Testis (tissue), 3 donors: ENCODE results near the gene GRAPL. TPM values are rescaled to one million over a fixed set of nuclear protein-coding genes. Genes with fewer than 3 reads are reported as not detected.
"Not testable (repeated sequence)": the region's sequence is repeated elsewhere in the genome, so short reads cannot be mapped to it uniquely, and the experiment has no call there.

Experiments used
- DNase-seq: peaks from one replicate; pipeline ENCODE4 v3.0.0-alpha.2; 2019
- H3K27ac ChIP-seq, 2 donors: fragments of 200-600 bp; sonication (generic); one replicate each; pipeline ENCODE4 v1.5.1; 2019
- H3K27me3 ChIP-seq: fragments of 200-600 bp; sonication (generic); one replicate; pipeline ENCODE4 v1.5.1; 2019
- H3K36me3 ChIP-seq: fragments of 200-600 bp; sonication (generic); one replicate; pipeline ENCODE4 v1.5.1; 2017; ENCODE audit warnings: low read depth; ENCODE audit errors: missing control alignments
- H3K4me1 ChIP-seq: fragments of 200-600 bp; sonication (generic); one replicate; pipeline ENCODE4 v1.5.1; 2019
- H3K4me3 ChIP-seq, 2 donors: fragments of 200-600 bp; sonication (generic); one replicate each; pipeline ENCODE4 v1.5.1; 2017 to 2019
- H3K9me3 ChIP-seq: fragments of 200-600 bp; sonication (generic); one replicate; pipeline ENCODE4 v1.5.1; 2017
- WGBS, 2 donors: methylation state at CpG; one replicate each; pipeline ENCODE4 v1.1.5; 2018; 5-methylcytosine and 5-hydroxymethylcytosine counted together
- intact Hi-C: fragments of 100-400 bp; cut with DNase I; formaldehyde crosslinking; loops from one replicate; pipeline ENCODE4 v1.15.1; 2023; ENCODE audit warnings: low total_unique reads
- polyA plus RNA-seq: library from polyadenylated mRNA; stranded (reverse); fragments of 350-450 nt; fragmentation: Illumina TruSeq; extraction: RNeasy Lipid Tissue Mini Kit (QIAGEN cat#74804); gene quantifications from one replicate; pipeline ENCODE4 v1.2.3, GENCODE V29; 2014; ENCODE audit warnings: low read depth, low replicate concordance; ENCODE audit not compliant: insufficient read depth
- total RNA-seq, 2 donors: library from RNA; depleted of rRNA; stranded (reverse); fragments of >200 nt; gene quantifications; one replicate each; pipeline ENCODE4 v1.2.3, GENCODE V29; 2016

The GRAPL gene
- total and polyA plus RNA-seq, 3 donors from 2014 or later: 2.0 to 9.5 (median 2.2) TPM

GRCh38 chr17:19161308-19162107, 34.1 kb downstream of the GRAPL start:
- H3K36me3 ChIP-seq, H3K27ac ChIP-seq, H3K9me3 ChIP-seq, H3K4me1 ChIP-seq, H3K4me3 ChIP-seq, DNase-seq, H3K27me3 ChIP-seq, intact Hi-C loops: not testable (repeated sequence)
- WGBS, 2 donors: no CpG with 5 or more reads among the region's 13 CpGs

GRCh38 chr17:19162384-19163216, 35.2 kb downstream of the GRAPL start:
- H3K4me1 ChIP-seq, H3K36me3 ChIP-seq, H3K4me3 ChIP-seq, H3K27me3 ChIP-seq, H3K9me3 ChIP-seq, intact Hi-C loops, DNase-seq, H3K27ac ChIP-seq: not testable (repeated sequence)
- no CpG with 5 or more reads among the region's 71 CpGs for WGBS, 2 donors

GRCh38 chr17:19174422-19174821, 47.0 kb downstream of the GRAPL start:
- H3K9me3 ChIP-seq, intact Hi-C loops, H3K4me1 ChIP-seq, H3K36me3 ChIP-seq, H3K27ac ChIP-seq, H3K4me3 ChIP-seq, DNase-seq, H3K27me3 ChIP-seq: not testable (repeated sequence)
- WGBS, 2 donors: no CpG with 5 or more reads among the region's 3 CpGs

- intact Hi-C loops, H3K4me1 ChIP-seq: not testable (repeated sequence)
These were observed 48.0 kb downstream of the GRAPL start for GRCh38 chr17:19175410-19175809.

GRCh38 chr17:19181040-19181875, 53.9 kb downstream of the GRAPL start:
- H3K4me1 ChIP-seq, H3K4me3 ChIP-seq, H3K27ac ChIP-seq, intact Hi-C loops, DNase-seq, H3K27me3 ChIP-seq, H3K9me3 ChIP-seq, H3K36me3 ChIP-seq: not testable (repeated sequence)
- WGBS, 2 donors: no CpG with 5 or more reads among the region's 33 CpGs

More at GRCh38 chr17:19175410-19175809, 48.0 kb downstream of the GRAPL start:
- not testable (repeated sequence) for H3K27me3 ChIP-seq, H3K27ac ChIP-seq, DNase-seq, H3K9me3 ChIP-seq, H3K4me3 ChIP-seq, H3K36me3 ChIP-seq
- no CpG with 5 or more reads among the region's 20 CpGs for WGBS, 2 donors

GRCh38 chr17:19187883-19188869, 60.8 kb downstream of the GRAPL start:
- H3K27ac ChIP-seq: peak overlapping the region in 1 of 2 donors; percentile 59

GRCh38 chr17:19188870-19189708, 61.7 kb downstream of the GRAPL start:
- DNase-seq, H3K4me3 ChIP-seq, H3K9me3 ChIP-seq, intact Hi-C loops, H3K27me3 ChIP-seq, H3K4me1 ChIP-seq, H3K27ac ChIP-seq, H3K36me3 ChIP-seq: not testable (repeated sequence)
- no CpG with 5 or more reads among the region's 39 CpGs for WGBS, 2 donors

More at GRCh38 chr17:19187883-19188869, 60.8 kb downstream of the GRAPL start:
- DNase-seq, H3K4me3 ChIP-seq, intact Hi-C loops, H3K9me3 ChIP-seq, H3K27me3 ChIP-seq, H3K36me3 ChIP-seq, H3K4me1 ChIP-seq: not testable (repeated sequence)
- WGBS, 2 donors: 0 to 1% methylated on average over 8 to 13 of the region's 62 CpGs

- H3K4me3 ChIP-seq, H3K27me3 ChIP-seq, H3K27ac ChIP-seq, DNase-seq, H3K36me3 ChIP-seq, H3K4me1 ChIP-seq, H3K9me3 ChIP-seq, intact Hi-C loops: not testable (repeated sequence)
- WGBS, 2 donors: no CpG with 5 or more reads among the region's 36 CpGs
These were observed 62.5 kb downstream of the GRAPL start for GRCh38 chr17:19189781-19190405.

GRCh38 chr17:19196382-19197204, 69.2 kb downstream of the GRAPL start:
- H3K36me3 ChIP-seq, H3K27me3 ChIP-seq, H3K9me3 ChIP-seq, H3K4me3 ChIP-seq, intact Hi-C loops, H3K4me1 ChIP-seq: not testable (repeated sequence)
- DNase-seq: peak; percentile 11
- WGBS, 2 donors: 2 to 5% methylated on average over 4 to 9 of the region's 33 CpGs
- peak overlapping the region in 1 of 2 donors; percentile 59 for H3K27ac ChIP-seq
